Mammary epithelial cell (primary cell): ENCODE results near the gene SPRYD7.

Source experiments
- CTCF ChIP-seq, 2 donors: IDR thresholded peaks in 1 of 2; conservative IDR thresholded peaks in 1 of 2; 2 replicates each; pipeline ENCODE4 v1.5.1; 2011 to 2012; ENCODE audit warnings: inconsistent platforms in 2 of 2, low read length in 2 of 2, mild to moderate bottlenecking in 2 of 2, control low read depth in 1 of 2, low read depth in 1 of 2; ENCODE audit not compliant: insufficient read depth in 1 of 2; ENCODE audit errors: extremely low read depth in 1 of 2
- EZH2 ChIP-seq: IDR thresholded peaks from 2 replicates; pipeline ENCODE4 v1.6.1; 2012; ENCODE audit warnings: low read length, inconsistent platforms, borderline replicate concordance

GRCh38 chr13:49938314-49938713 lies 2.2 kb upstream of the SPRYD7 start:
- TF ChIP-seq CTCF (conservative IDR thresholded peaks at IDR 0.05 in 1 of 2, IDR thresholded peaks at IDR 0.05 in 1 of 2; ENCODE audit: extremely low read depth in 1 of 2, insufficient read depth in 1 of 2, low read depth in 1 of 2, low read length in 2 of 2) (no peak), EZH2 (no peak)
